Omental fat pad (tissue), 4 donors: Measurements from ENCODE around the gene ORC4. TPM values are rescaled to one million over a fixed set of nuclear protein-coding genes. Genes with fewer than 3 reads are reported as not detected.

Source experiments
- ATAC-seq: fragments of 150-250 bp; one replicate; pipeline ENCODE4 v1.9.1; 2016; ENCODE audit warnings: mild to moderate bottlenecking, moderate library complexity; ENCODE audit not compliant: low FRiP score
- DNase-seq: peaks from one replicate; pipeline ENCODE4 v3.0.0-alpha.2; 2019; ENCODE audit warnings: low spot score
- total RNA-seq, 4 donors: library from RNA; depleted of rRNA; stranded (reverse); fragments of >200 nt; gene quantifications; one replicate each; pipeline ENCODE4 v1.1.0, GENCODE V29; 2016
- TF ChIP-seq, protein P1 (sequence below), 3 donors: fragments of 450-650 bp; IDR thresholded peaks; one replicate each; pipeline ENCODE4 v1.5.1; 2016 to 2017; ENCODE audit warnings: antibody characterized with exemption in 3 of 3, mild to moderate bottlenecking in 3 of 3, moderate library complexity in 2 of 3

The ORC4 gene
- total RNA-seq, 4 donors from 2014 or later, result 30.1 to 54.5 (median 37.3) TPM

GRCh38 chr2:147937744-147938349, 82.7 kb downstream of the ORC4 start:
- TF ChIP-seq, protein P1, sequence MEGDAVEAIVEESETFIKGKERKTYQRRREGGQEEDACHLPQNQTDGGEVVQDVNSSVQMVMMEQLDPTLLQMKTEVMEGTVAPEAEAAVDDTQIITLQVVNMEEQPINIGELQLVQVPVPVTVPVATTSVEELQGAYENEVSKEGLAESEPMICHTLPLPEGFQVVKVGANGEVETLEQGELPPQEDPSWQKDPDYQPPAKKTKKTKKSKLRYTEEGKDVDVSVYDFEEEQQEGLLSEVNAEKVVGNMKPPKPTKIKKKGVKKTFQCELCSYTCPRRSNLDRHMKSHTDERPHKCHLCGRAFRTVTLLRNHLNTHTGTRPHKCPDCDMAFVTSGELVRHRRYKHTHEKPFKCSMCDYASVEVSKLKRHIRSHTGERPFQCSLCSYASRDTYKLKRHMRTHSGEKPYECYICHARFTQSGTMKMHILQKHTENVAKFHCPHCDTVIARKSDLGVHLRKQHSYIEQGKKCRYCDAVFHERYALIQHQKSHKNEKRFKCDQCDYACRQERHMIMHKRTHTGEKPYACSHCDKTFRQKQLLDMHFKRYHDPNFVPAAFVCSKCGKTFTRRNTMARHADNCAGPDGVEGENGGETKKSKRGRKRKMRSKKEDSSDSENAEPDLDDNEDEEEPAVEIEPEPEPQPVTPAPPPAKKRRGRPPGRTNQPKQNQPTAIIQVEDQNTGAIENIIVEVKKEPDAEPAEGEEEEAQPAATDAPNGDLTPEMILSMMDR (IDR thresholded peaks at IDR 0.05), result peak in 1 of 3 donors; percentile 33
- no peak for DNase-seq
- ATAC-seq, result peak; percentile 75

DNA sequence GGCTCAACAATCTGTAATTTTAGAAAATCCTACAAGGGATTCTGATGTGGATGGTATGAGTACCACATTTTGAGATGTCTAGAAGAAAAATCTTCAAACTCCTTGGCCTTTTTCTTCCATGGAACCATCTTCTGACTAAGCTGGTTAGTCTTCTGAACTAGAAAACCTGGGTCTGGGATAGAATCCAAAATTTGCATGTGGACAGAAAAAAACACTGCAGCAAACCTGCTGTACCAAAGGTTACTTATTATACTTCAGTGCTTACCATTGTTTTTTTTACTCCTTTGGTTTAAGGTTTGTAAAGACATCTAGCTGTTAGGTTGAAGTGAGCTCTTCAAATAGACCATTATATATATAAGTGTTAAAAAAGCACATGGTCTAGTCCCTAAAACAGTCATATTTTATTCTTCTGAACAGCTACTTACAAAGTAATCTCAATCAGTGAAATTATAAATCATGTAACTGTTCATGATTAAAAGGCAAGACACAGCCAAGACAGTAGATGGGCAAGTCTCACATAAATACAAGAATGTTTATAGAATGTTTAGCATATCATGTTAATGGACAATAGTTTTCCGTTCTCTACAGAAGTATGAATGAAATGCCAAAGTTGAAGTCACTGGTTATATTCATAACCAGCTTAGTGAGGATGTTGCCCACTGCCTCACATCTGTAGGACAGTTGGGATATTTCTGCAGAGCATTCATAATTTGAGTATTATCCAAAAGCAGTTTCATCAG, 85.5 kb downstream of the ORC4 start:
- ATAC-seq, result no peak

GRCh38 chr2:147933931-147934330, 86.6 kb downstream of the ORC4 start:
- no peak for ATAC-seq
- DNase-seq, result no peak
- TF ChIP-seq, protein P1 (IDR thresholded peaks at IDR 0.05), result no peak

More for the DNA sequence above, 85.5 kb downstream of the ORC4 start:
- TF ChIP-seq, protein P1 (IDR thresholded peaks at IDR 0.05), result no peak
- DNase-seq, result no peak

DNA sequence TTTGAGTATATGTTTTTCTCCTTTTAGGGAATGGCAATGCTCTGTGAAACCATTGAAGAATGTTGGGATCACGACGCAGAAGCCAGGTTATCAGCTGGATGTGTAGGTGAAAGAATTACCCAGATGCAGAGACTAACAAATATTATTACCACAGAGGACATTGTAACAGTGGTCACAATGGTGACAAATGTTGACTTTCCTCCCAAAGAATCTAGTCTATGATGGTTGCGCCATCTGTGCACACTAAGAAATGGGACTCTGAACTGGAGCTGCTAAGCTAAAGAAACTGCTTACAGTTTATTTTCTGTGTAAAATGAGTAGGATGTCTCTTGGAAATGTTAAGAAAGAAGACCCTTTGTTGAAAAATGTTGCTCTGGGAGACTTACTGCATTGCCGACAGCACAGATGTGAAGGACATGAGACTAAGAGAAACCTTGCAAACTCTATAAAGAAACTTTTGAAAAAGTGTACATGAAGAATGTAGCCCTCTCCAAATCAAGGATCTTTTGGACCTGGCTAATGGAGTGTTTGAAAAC, 93.4 kb downstream of the ORC4 start:
- ATAC-seq (no peak), DNase-seq (no peak)
- TF ChIP-seq, protein P1 (IDR thresholded peaks at IDR 0.05), result no peak

GRCh38 chr2:147925886-147926285, 94.7 kb downstream of the ORC4 start:
- TF ChIP-seq, protein P1 (IDR thresholded peaks at IDR 0.05), result no peak
- no peak for ATAC-seq

GRCh38 chr2:147924647-147925046, 95.9 kb downstream of the ORC4 start:
- no peak for ATAC-seq

More at GRCh38 chr2:147925886-147926285, 94.7 kb downstream of the ORC4 start:
- DNase-seq, result no peak

More at GRCh38 chr2:147924647-147925046, 95.9 kb downstream of the ORC4 start:
- TF ChIP-seq, protein P1 (IDR thresholded peaks at IDR 0.05), result no peak
- no peak for DNase-seq
